Fibroblast of the conjunctiva (primary cell): Measurements from ENCODE around the gene LYZL2.
A peak's percentile ranks its signal among the peaks of the same experiment; 100 is the strongest.
"Not testable (repeated sequence)": the region's sequence is repeated elsewhere in the genome, so short reads cannot be mapped to it uniquely, and the experiment has no call there.

Experiments
- DNase-seq: peaks from one replicate; pipeline ENCODE4 v3.0.0-alpha.2; 2010; ENCODE audit warnings: low read depth

Gene LYZL2

DNA sequence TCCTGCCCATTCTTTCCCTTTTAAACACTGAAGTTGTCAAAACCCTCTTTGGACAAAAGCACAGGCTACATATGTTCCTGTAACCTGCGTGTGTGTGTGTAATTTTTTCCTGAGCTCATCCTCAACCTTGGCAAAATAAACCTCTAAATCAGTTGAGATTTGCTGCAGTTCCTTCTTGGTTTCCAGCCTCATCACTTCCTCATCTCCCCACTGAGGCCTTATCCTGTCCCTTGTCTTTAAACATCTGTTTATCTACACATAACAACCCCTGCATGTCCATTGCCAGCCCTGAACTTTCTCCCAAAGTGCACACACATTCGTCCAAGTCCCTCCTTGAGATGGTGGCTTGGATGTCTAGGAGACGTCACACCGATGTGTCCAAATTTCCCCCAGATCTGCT lies 35.5 kb downstream of the LYZL2 start:
- DNase-seq = no peak

DNA sequence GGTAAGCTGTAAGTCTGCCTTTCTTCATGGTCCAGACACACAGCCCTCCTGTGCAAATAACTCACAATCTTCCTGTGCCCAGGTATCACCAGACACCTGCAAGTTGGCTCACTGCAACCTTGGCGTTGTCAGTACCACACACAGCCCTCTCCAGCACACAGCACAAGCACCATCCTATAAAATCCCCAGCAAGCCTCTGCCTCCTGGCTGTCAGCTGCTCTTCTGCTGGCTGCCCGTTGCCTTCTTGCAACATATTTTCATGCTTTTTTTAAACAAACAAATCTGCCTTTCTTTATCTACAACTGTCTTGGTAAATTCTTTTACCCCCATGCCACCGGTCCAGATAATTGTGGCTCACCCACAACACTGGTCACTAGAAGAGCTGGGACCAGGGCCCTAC lies 36.8 kb downstream of the LYZL2 start:
- not testable (repeated sequence) for DNase-seq

DNA sequence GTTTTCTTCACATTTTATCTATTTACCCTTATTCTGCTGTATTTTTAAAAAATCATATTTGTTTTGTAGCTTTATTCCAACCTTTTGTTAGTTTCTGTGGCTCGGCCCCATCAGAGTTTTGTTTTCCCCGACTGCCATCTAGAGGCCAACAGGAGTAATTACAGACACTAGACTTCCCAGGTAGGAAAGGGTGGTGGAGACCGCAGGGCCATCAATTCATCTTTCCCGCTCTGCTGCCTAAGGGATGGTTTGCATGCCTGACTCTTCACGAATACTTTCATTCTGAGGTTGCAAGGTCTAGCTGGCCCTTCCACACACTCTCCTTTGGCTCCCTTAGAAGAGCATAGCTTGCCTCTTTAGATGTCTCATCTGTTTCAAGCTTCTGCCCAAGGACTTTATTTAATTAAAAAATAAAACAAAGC lies 38.3 kb downstream of the LYZL2 start:
- DNase-seq = peak; percentile 32

DNA sequence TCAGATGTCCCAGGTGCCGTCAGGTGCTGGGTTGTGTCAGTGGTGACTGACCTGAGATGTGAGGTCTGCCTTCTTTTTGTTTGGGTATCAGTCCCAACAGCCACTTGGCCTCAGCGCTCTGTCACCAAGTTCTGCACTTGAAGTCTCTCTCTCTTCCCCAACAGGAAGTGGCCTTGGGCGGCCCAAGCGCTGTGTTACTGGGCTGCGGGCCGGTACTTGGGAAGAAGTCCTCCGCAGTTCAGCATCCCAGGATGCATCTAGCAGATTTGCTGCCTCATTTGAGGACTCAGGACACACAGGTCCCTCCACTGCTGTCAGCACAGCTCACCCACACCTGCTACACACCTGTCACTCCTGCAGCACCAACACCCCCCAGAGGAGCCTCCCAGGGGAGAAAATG lies 40.1 kb downstream of the LYZL2 start:
- DNase-seq = no peak

DNA sequence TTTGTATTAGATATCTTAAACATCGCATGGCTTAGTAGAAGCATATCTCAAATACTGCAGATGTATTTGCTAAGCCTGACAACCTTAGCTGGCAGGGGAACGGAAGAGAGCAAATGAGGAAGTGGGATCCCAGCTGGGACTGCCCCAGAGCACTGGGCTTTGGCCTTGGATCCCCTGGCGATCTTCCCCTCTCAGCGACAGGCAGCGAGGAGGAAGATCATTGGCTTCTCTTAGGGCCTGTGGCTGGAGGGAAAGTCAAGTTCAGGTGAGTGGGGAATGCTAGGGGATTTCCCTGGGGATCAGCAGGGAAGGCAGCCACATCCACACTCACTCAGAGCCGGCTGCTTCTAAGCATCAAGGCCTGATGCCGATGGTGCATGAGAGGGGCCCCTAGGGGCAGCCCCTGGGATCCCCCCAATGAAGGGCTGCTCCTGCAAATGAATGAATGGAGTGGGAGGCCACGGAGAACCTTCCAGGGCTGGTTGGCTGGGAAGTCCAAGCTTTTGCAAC lies 42.0 kb downstream of the LYZL2 start:
- DNase-seq = no peak

DNA sequence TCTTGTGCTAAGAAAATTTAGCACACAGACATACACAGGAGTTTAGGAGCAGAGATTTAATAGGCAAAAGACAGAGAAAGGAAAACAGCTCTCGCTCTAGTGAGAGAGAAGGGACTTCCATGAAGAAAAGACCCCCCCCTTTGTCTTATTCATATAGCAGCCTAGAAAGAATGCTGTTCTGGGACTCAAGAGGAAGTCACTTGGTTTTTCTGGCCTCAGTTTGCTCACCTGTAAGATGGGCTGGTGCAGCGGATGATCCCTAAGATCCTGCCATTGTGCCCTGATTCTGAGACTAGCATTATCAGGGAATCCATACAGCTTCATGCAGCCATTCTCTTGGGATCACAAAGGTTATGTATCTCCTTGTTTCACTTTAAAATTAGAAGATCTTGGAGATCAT lies 42.7 kb downstream of the LYZL2 start:
- DNase-seq = no peak

DNA sequence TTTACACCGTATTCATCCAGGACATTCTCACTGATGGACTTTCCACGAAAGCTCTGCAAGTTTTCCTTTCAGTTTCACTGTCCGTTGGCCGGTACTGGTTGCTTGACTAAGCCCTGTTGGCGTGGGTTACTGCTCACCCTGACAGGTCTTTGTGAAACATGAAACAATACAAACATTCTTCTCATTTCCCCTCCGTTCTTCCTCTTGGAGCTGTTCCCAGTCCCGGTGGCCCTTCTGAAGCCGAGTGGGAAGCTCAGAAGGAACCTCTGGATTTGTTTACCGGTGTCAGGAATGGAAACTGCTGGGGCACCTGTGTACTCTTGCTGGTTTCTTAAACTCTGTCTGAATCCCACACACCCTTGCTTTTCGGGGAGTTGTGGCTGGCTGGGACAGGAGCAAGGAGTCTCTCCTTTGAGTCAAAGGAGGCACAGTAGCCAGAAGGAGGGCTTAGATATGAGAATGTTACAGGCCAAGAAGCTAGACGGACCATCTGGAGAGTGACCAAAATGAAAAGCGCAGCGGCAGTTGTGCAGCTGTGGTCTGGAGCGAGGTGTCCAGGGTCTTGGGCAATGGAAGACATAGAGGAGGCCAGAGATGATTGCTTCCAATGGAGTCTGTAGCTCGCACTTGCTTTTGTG lies 45.7 kb downstream of the LYZL2 start:
- DNase-seq = peak; percentile 43

DNA sequence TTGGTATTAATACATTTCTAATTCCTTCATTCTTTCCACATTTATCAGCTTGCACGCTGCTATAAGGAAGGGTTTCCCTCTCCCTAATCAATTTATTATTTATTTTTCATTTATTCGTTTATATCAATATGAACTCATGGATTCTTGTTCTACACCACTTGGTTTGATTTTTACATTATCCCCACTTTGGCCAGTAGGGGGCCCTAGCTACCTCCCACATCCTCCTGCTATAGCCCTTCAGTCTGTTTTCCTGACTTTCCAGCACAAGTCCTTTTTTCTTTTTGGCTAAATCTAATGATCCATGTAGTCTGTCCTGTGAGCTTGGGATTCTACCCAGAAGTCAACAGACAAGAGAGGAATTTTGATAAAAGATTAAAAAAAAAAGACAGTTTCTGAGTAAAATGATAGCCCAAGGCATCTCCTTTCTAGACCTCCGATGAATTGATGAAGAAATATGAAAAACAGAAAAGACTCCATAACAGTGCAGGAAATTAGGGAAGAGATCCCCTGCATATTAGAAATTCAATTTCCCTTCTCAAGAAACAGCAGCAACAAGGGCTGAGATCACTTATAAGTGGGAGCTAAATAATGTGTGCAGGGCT lies 47.7 kb downstream of the LYZL2 start:
- peak; percentile 40 for DNase-seq

DNA sequence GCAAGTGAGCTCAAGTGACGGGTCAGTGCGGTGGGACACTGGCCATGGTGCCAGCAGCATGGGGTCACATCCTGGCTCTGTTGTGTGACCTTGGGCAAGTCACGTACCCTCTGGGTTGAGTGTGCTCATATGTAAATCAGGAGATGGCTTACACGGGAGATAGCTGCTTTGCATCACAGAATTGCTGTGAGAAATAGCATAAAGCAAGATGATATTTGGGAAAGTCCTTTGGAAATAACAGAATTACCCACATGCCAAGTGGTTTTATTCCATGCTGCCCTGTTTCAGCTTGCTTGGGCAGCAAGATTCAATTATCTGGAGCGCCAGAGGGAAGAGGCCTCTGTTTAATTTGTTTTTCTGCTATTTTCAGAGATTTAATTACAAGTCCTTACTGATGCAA lies 48.9 kb downstream of the LYZL2 start:
- DNase-seq = no peak

DNA sequence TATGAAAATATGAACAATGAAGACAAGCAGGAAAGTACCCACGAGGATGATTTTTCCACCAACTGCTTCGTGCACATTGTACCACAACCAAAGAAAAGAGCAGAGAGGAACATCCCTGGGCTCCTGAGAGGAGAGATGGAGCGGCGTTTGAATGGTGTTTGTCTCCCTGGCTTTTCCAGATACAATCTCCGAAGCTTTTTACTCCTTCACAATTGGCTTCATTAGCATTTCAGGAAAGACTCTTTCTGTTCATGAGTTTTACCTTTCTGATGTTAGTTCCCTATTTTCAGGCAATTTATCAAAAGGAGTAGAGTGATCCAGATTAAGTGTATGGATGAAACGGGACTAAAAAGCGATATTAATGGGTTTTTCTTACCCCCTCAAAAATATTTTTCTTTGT lies 49.3 kb downstream of the LYZL2 start:
- no peak for DNase-seq

DNA sequence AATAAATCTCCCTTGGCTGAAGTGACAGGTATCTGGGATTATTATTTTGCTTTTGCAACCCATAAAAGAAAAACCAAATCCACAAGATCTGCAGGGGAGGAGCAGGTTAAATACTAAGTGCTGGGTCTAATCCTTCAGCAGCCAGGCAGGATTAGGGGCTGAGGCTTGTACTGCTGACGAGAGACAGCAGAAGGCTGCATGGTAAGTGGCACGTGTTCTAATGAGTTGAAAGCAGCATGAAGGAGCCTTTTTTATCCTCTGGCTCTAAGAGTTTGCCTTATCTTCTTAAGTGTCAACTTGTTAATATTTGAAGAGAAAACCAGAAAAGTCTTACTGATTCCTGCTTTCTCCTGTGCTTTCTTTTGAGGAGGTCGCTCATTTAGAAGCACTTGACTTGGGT lies 50.0 kb downstream of the LYZL2 start:
- DNase-seq = no peak

DNA sequence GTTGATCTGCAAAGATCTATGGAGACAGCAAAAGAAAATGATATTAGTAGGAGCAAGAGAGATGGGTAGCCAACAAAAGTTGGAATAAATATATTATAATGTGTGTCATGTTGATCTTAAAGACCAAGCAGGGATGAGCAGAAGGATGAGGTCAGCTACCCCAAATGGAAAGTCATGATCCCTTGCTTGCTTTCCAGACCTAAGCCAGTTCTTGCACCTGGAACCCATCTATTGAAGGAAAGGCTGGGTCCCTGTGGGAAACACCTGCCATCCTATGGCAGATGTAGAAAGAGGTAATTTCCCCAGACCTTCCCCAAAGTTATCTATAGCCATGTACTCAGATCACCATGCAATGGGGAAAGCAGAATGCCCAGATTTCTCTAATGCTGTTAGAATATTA lies 52.5 kb downstream of the LYZL2 start:
- no peak for DNase-seq

DNA sequence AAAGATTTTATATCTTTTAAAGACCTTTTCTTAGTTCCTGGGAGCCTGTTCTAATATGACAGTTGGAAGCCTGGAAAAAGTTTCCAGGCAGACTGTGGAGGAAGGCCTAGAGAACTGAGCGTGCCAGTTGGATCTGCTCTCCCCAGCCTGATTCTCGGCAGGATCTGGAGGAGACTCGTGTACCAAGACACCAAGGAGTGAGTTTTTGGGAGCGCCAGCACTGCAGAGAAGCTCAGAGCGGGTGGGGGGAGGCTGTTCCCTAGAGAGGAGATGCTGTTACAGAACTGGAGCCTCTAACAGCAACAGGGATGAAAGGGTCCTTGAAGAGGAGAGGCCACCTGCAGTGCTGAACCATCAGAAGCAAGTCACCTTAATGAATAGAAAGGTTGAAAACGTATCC lies 52.9 kb downstream of the LYZL2 start:
- DNase-seq = no peak

DNA sequence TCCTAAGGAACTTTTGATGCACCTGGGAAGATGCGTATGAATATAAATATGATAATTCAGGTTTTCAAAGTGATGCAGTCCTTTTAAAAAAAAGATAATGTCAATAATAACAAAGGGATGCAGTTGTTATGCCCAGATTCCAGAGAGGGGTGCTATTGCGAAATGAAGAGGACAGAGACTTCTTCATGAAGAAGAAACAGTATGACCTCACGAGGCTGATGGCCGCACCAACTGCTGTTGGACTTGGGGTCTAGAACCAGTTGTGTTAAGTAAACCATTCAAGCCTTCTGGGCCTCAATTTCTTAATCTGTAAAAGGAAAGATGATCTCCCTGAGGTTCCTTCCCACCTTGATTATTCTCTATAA lies 55.1 kb downstream of the LYZL2 start:
- no peak for DNase-seq

DNA sequence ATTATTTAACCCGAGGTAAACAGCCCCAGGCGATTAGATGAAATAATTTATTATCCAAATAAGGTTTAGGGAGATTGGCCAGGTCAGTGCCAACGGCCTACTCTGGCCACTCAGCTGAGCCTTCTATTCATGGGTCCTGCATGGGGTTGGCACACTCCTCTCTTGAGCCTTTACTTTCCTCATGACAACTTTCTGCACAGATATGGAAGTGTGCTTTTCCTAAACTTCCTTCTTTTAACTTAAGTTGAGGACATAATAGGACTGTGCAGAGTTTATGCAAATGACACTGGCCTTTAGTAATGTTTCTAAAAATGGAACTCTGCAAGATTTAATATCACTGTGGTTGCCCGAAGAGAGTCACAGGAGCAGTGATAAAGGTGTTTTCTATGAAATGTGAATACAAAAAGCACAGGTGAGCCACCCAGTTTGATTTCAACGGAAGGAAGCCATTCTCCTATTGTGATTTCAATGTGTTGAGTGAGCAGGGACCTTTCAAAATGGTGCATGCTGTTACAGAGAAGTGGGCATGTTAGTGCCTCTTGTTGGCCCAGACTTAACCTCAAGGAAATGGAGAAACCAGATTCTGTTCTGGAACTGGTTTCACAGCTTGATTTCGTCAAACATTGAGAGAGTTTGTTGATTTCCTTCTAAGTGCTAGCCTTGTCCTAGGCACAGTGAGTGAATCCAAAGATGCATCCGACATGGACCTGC lies 55.7 kb downstream of the LYZL2 start:
- DNase-seq = no peak

DNA sequence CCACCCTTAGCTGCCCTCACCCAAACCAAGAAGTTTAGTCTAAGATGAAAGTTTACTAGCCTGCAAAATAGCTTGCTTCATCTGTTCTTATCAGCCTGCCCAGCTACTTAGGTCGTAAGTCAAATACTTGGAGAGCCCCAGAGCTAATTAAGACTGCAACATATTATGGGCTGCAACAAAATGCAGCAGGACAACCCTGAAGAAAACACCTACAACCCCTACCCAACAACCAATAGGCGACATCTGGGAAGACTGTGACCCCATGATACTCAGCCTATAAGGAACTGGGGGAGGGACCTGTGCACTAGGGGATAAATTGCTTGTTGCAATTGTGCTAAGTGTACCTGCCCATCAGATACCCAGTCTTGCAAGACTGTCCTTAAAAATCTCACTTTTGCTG lies 64.1 kb downstream of the LYZL2 start:
- no peak for DNase-seq

DNA sequence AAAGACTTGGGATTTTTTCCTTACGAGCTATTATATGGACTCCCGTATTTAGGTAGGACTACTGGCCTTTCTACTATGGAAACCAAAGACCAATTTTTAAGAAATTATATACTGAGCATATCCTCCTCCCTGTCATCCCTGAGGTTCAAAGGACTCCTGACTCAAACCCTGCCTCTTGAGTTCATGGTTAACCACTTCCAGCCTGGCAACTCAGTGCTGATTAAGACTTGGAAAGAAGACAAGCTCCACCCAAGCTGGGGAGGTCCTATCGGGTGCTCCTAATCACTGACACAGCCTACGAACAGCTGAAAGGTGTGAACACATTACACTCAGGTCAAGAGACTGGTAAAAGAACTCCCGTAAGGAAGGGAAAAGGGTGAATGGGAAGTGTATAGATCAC lies 66.8 kb downstream of the LYZL2 start:
- DNase-seq = no peak
